Suprapubic skin (tissue), 4 donors: ENCODE results near the gene DUSP12. TPM values are rescaled to one million over a fixed set of nuclear protein-coding genes. Genes with fewer than 3 reads are reported as not detected.

Experiments used
- DNase-seq, 2 donors: peaks; one replicate each; pipeline ENCODE4 v3.0.0-alpha.2; 2019; ENCODE audit warnings: low spot score in 2 of 2
- H3K27ac ChIP-seq: fragments of 200-600 bp; sonication (generic); one replicate; pipeline ENCODE4 v1.5.1; 2019
- H3K27me3 ChIP-seq: fragments of 200-600 bp; sonication (generic); one replicate; pipeline ENCODE4 v1.5.1; 2019
- H3K36me3 ChIP-seq: fragments of 200-600 bp; sonication (generic); one replicate; pipeline ENCODE4 v1.5.1; 2019
- H3K4me1 ChIP-seq: fragments of 200-600 bp; sonication (generic); one replicate; pipeline ENCODE4 v1.5.1; 2019
- H3K4me3 ChIP-seq: fragments of 200-600 bp; sonication (generic); one replicate; pipeline ENCODE4 v1.5.1; 2019; ENCODE audit warnings: mild to moderate bottlenecking
- H3K9me3 ChIP-seq: fragments of 200-600 bp; sonication (generic); one replicate; pipeline ENCODE4 v1.5.1; 2019
- EP300 ChIP-seq: sonication (generic); formaldehyde crosslinking; IDR thresholded peaks from one replicate; pipeline ENCODE4 v1.6.1; 2017; ENCODE audit warnings: antibody characterized with exemption
- POLR2A ChIP-seq, 2 donors: fragments of 450-650 bp; IDR thresholded peaks; one replicate each; pipeline ENCODE4 v1.6.1; 2017; ENCODE audit warnings: antibody characterized with exemption in 2 of 2, mild to moderate bottlenecking in 2 of 2, moderate library complexity in 2 of 2
- POLR2AphosphoS5 ChIP-seq, 3 donors: sonication (generic); formaldehyde crosslinking; IDR thresholded peaks; one replicate each; pipeline ENCODE4 v1.6.1; 2017; ENCODE audit warnings: antibody characterized with exemption in 3 of 3
- WGBS: methylation state at CpG from one replicate; pipeline ENCODE4 v1.1.5; 2018; 5-methylcytosine and 5-hydroxymethylcytosine counted together
- total RNA-seq, 4 donors: library from RNA; depleted of rRNA; stranded (reverse); fragments of >200 nt; gene quantifications; one replicate each; pipeline ENCODE4 v1.1.0, GENCODE V29; 2016
- TF ChIP-seq, protein P1 (sequence below), 2 donors: fragments of 200-600 bp in 1 of 2; fragments of 450-650 bp in 1 of 2; sonication (generic) in 1 of 2; IDR thresholded peaks; one replicate each; pipeline ENCODE4 v1.5.1; 2016 to 2019; ENCODE audit warnings: antibody characterized with exemption in 2 of 2, mild to moderate bottlenecking in 1 of 2, moderate library complexity in 1 of 2

Gene DUSP12
- total RNA-seq, 4 donors from 2014 or later, result 10.9 to 12.7 (median 11.9) TPM

DNA sequence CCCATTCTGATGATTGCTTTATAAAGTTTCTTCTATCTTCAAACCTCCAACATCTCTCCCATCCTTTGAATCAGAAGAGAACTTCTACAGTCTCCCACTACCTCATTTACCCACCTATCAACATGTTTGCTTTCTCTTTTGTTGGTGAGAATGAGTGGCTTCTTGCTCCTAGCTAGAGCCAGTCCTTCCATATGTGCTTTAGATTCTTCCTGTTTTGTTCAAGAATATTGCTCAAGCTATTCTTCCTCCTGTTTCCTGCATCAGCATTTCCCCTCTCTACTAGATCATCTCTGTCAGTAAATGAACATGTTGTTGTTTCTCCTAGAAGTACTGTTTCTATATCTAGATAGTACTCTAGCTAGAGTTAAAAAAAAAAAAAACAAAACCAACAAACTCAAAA lies 22.8 kb downstream of the DUSP12 start:
- H3K27ac ChIP-seq, result no peak overlapping the region
- no peaks in the 10 kb centered on the region for H3K27me3 ChIP-seq
- no peak overlapping the region for H3K4me3 ChIP-seq
- H3K36me3 ChIP-seq, result no peaks in the 10 kb centered on the region
- H3K4me1 ChIP-seq, result peaks cover 31% of the 10 kb centered on the region
- DNase-seq, result no peak
- no peaks in the 10 kb centered on the region for H3K9me3 ChIP-seq
- TF ChIP-seq, protein P1, sequence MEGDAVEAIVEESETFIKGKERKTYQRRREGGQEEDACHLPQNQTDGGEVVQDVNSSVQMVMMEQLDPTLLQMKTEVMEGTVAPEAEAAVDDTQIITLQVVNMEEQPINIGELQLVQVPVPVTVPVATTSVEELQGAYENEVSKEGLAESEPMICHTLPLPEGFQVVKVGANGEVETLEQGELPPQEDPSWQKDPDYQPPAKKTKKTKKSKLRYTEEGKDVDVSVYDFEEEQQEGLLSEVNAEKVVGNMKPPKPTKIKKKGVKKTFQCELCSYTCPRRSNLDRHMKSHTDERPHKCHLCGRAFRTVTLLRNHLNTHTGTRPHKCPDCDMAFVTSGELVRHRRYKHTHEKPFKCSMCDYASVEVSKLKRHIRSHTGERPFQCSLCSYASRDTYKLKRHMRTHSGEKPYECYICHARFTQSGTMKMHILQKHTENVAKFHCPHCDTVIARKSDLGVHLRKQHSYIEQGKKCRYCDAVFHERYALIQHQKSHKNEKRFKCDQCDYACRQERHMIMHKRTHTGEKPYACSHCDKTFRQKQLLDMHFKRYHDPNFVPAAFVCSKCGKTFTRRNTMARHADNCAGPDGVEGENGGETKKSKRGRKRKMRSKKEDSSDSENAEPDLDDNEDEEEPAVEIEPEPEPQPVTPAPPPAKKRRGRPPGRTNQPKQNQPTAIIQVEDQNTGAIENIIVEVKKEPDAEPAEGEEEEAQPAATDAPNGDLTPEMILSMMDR (IDR thresholded peaks at IDR 0.05), result no peak
- TF ChIP-seq POLR2AphosphoS5 (IDR thresholded peaks at IDR 0.05), result no peak
- no peak for TF ChIP-seq POLR2A (IDR thresholded peaks at IDR 0.05)
- TF ChIP-seq EP300, result no peak

- WGBS, result 62% methylated on average over 4 of the region's 4 CpGs
Measured at GRCh38 chr1:161773791-161774190, 24.2 kb downstream of the DUSP12 start.

DNA sequence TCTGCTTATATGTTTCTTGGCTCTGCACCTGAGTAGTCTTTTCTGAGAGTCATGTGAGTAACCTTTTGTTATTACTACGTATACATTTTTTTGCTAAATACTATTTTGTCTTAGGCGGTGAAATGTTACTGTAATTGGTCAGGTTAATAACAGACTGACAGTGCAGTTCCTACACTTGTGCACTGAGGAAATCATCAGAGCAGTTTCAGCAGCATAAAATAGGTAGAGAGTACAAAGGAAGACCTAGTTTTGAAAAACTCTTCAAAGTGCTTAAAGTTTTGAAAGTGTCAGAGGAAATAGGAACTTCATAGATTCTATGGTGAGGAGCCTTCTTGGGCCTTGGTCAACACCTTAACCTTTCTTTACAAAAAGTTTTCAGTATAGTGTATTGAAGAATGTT lies 27.7 kb downstream of the DUSP12 start:
- 91% methylated on average over 2 of the region's 2 CpGs for WGBS

More at GRCh38 chr1:161773791-161774190, 24.2 kb downstream of the DUSP12 start:
- no peak for TF ChIP-seq POLR2A (IDR thresholded peaks at IDR 0.05)
- no peak for TF ChIP-seq EP300
- no peak for TF ChIP-seq POLR2AphosphoS5 (IDR thresholded peaks at IDR 0.05)
- TF ChIP-seq, protein P1 (IDR thresholded peaks at IDR 0.05), result no peak
- H3K4me3 ChIP-seq, result no peak overlapping the region
- no peak overlapping the region for H3K27ac ChIP-seq
- no peaks in the 10 kb centered on the region for H3K9me3 ChIP-seq
- H3K27me3 ChIP-seq, result no peaks in the 10 kb centered on the region
- peaks cover 20% of the 10 kb centered on the region for H3K4me1 ChIP-seq
- DNase-seq, result no peak
- H3K36me3 ChIP-seq, result no peaks in the 10 kb centered on the region

GRCh38 chr1:161778522-161778921 lies 28.9 kb downstream of the DUSP12 start:
- Histone ChIP-seq H3K9me3 (no peaks in the 10 kb centered on the region), H3K27ac (no peak overlapping the region), H3K4me1 (no peaks in the 10 kb centered on the region), H3K27me3 (no peaks in the 10 kb centered on the region), H3K4me3 (no peak overlapping the region), H3K36me3 (peaks cover 26% of the 10 kb centered on the region)
- TF ChIP-seq POLR2AphosphoS5 (IDR thresholded peaks at IDR 0.05) (no peak), EP300 (no peak), POLR2A (IDR thresholded peaks at IDR 0.05) (no peak)
- TF ChIP-seq, protein P1 (IDR thresholded peaks at IDR 0.05), result no peak
- no peak for DNase-seq
- WGBS, result 87% methylated on average over 1 of the region's 1 CpG

More for the DNA sequence above, 27.7 kb downstream of the DUSP12 start:
- Histone ChIP-seq H3K27ac (no peak overlapping the region), H3K27me3 (no peaks in the 10 kb centered on the region), H3K4me3 (no peak overlapping the region), H3K36me3 (peaks cover 19% of the 10 kb centered on the region), H3K9me3 (no peaks in the 10 kb centered on the region), H3K4me1 (peaks cover 5% of the 10 kb centered on the region)
- no peak for TF ChIP-seq POLR2AphosphoS5 (IDR thresholded peaks at IDR 0.05)
- no peak for TF ChIP-seq POLR2A (IDR thresholded peaks at IDR 0.05)
- TF ChIP-seq, protein P1 (IDR thresholded peaks at IDR 0.05), result no peak
- DNase-seq, result no peak

DNA sequence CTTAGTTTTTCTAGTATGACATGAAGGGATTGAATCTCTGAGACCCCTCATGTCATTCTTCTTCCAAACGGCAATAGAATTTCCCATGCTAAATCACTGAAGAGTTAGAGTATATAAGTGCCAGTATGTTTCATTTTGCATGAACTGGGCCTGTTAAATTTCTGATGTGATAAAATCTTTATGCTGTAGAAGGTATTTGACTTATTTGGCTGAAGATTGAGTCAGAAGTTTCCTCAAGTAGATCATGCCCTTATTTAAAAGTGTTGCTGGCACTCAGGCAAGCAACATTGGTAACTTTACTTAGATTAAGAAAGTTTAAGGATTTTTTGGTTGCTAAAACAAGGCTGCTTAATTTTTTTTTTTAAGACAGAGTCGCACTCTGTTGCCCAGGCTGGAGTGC lies 29.8 kb downstream of the DUSP12 start:
- peaks cover 32% of the 10 kb centered on the region for H3K36me3 ChIP-seq
- H3K9me3 ChIP-seq, result no peaks in the 10 kb centered on the region
- no peaks in the 10 kb centered on the region for H3K4me1 ChIP-seq
- H3K27me3 ChIP-seq, result no peaks in the 10 kb centered on the region
- TF ChIP-seq POLR2A (IDR thresholded peaks at IDR 0.05), result no peak
- TF ChIP-seq, protein P1 (IDR thresholded peaks at IDR 0.05), result no peak
- TF ChIP-seq POLR2AphosphoS5 (IDR thresholded peaks at IDR 0.05), result no peak
- TF ChIP-seq EP300, result no peak
- 73% methylated on average over 2 of the region's 2 CpGs for WGBS
- H3K27ac ChIP-seq, result no peak overlapping the region
- H3K4me3 ChIP-seq, result no peak overlapping the region
- no peak for DNase-seq
